HepG2 (cell line): ENCODE measurements around the gene HOXD9.

ENCODE experiments used
- AFF4 ChIP-seq: sonication (generic); formaldehyde crosslinking; IDR thresholded peaks from 2 replicates; pipeline ENCODE4 v1.4.0; 2020; ENCODE audit warnings: missing genetic modification reagents
- CTCF ChIP-seq: sonication (generic); formaldehyde crosslinking; IDR thresholded peaks from 2 replicates; pipeline ENCODE4 v1.5.0; 2020; ENCODE audit warnings: mild to moderate bottlenecking, missing genetic modification reagents, moderate library complexity
- POLR2A ChIP-seq, 2 experiments: IDR thresholded peaks; 2 replicates each; pipeline ENCODE4 v1.6.1; 2011; ENCODE audit warnings: low read depth in 2 of 2, low read length in 2 of 2, mild to moderate bottlenecking in 1 of 2, moderate library complexity in 1 of 2; ENCODE audit not compliant: insufficient read depth in 1 of 2
- PTBP1 ChIP-seq: fragments of 200-400 bp; formaldehyde crosslinking; IDR thresholded peaks from 2 replicates; pipeline ENCODE4 v1.6.1; 2018; ENCODE audit warnings: low read length, low read depth; ENCODE audit not compliant: poor library complexity, severe bottlenecking
- RAD21 ChIP-seq: fragments of 450-650 bp; formaldehyde crosslinking; IDR thresholded peaks from 2 replicates; pipeline ENCODE4 v1.5.0; 2020; ENCODE audit warnings: mild to moderate bottlenecking
- TF ChIP-seq, protein P1 (sequence below): sonication (generic); formaldehyde crosslinking; IDR thresholded peaks from 2 replicates; pipeline ENCODE4 v1.5.0; 2020; ENCODE audit warnings: missing genetic modification reagents

DNA sequence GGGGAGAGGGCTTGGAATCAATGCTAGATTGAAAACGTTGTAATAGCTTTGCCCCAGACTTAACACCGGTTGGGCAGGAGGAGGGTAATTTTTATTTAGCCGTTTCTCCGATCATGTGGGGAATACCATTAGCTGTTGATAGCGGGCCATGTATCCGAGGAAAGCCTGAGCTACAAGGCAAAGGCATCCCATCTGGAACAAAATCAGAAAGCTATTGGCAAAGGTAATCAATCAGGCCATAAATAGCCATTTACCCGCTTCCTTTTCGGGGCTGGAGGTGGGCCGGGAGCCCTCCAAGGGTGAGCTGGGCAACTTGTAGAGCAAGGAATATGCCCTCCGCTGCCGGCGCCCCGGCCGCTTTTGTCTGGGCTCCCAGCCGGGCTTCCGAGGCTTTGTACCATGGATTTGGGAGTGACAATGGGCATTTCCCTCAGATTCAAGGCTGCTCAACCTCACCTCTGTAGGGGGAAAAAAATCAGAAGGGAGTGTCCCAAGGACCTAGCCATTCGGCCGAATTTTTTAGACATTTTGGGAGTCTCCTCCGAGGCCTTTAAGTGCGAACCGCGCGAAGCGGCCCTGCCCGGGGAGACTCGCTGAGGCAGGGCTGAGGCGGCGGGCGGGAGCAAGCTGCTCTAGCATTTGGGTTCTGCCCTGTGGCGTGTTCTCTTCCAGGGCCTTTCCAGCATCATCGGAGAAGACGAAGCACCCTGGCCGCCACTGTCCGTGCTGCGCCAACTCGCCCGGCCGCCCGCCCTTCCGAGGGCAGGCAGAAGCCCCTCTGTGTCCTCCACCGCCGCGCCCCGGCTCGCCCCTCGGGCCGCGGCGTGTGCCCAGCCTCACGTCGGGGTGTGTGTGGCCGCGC lies 1.1 kb upstream of the HOXD9 start:
- TF ChIP-seq POLR2A (IDR thresholded peaks at IDR 0.05; ENCODE audit: insufficient read depth in 1 of 2, low read depth in 2 of 2, low read length in 2 of 2): no peak
- no peak for TF ChIP-seq PTBP1
- TF ChIP-seq, protein P1, sequence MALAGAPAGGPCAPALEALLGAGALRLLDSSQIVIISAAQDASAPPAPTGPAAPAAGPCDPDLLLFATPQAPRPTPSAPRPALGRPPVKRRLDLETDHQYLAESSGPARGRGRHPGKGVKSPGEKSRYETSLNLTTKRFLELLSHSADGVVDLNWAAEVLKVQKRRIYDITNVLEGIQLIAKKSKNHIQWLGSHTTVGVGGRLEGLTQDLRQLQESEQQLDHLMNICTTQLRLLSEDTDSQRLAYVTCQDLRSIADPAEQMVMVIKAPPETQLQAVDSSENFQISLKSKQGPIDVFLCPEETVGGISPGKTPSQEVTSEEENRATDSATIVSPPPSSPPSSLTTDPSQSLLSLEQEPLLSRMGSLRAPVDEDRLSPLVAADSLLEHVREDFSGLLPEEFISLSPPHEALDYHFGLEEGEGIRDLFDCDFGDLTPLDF (CRISPR knock-in tag): no peak
- TF ChIP-seq CTCF: no peak
- TF ChIP-seq RAD21 (CRISPR knock-in tag): no peak
- no peak for TF ChIP-seq AFF4 (CRISPR knock-in tag)
